WERI-Rb-1 (cell line): ENCODE measurements around the gene PARVB.

ENCODE experiments used
- DNase-seq: peaks from one replicate; pipeline ENCODE4 v3.0.0-alpha.2; 2020
- H3K27ac ChIP-seq: fragments of 250-450 bp; sonication (Bioruptor Pico); 2 replicates; pipeline ENCODE4 v1.5.1; 2020; ENCODE audit warnings: mild to moderate bottlenecking, moderate library complexity
- H3K27me3 ChIP-seq: fragments of 250-450 bp; sonication (Bioruptor Pico); 2 replicates; pipeline ENCODE4 v1.5.1; 2021; ENCODE audit warnings: mild to moderate bottlenecking, low read depth, moderate library complexity; ENCODE audit not compliant: insufficient read depth, severe bottlenecking
- H3K36me3 ChIP-seq: fragments of 250-450 bp; sonication (Bioruptor Pico); 2 replicates; pipeline ENCODE4 v1.5.1; 2020; ENCODE audit warnings: mild to moderate bottlenecking, moderate library complexity
- H3K4me3 ChIP-seq: 2 replicates; pipeline ENCODE4 v1.5.1; 2011; ENCODE audit warnings: low read depth, mild to moderate bottlenecking, control low read depth, low read length
- H3K9me3 ChIP-seq: fragments of 250-450 bp; sonication (Bioruptor Pico); 2 replicates; pipeline ENCODE4 v1.5.1; 2021; ENCODE audit warnings: mild to moderate bottlenecking, moderate library complexity; ENCODE audit not compliant: severe bottlenecking
- TF ChIP-seq, protein P1 (sequence below): IDR thresholded peaks from 2 replicates; pipeline ENCODE4 v1.5.1; 2011; ENCODE audit warnings: low read depth, mild to moderate bottlenecking, control low read depth, inconsistent platforms, low read length

PARVB gene

DNA sequence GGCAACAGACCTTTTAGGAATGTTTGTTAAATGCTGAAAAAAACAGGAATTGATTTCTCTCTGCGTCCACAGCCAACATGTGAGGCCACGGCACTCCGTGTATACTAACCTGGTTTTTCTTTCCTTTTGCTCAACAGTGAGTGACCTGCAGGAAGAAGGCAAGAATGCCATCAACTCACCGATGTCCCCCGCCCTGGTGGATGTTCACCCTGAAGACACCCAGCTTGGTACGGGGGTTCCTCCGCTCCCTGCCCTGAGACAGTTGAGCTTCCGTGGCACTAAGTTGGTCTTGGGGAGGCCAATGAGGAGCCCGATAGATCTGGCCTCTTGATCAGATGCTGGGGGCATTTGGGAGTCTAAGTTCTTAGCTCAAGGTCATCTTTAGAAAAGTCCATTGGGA is 69.7 kb downstream of the PARVB start:
- TF ChIP-seq, protein P1, sequence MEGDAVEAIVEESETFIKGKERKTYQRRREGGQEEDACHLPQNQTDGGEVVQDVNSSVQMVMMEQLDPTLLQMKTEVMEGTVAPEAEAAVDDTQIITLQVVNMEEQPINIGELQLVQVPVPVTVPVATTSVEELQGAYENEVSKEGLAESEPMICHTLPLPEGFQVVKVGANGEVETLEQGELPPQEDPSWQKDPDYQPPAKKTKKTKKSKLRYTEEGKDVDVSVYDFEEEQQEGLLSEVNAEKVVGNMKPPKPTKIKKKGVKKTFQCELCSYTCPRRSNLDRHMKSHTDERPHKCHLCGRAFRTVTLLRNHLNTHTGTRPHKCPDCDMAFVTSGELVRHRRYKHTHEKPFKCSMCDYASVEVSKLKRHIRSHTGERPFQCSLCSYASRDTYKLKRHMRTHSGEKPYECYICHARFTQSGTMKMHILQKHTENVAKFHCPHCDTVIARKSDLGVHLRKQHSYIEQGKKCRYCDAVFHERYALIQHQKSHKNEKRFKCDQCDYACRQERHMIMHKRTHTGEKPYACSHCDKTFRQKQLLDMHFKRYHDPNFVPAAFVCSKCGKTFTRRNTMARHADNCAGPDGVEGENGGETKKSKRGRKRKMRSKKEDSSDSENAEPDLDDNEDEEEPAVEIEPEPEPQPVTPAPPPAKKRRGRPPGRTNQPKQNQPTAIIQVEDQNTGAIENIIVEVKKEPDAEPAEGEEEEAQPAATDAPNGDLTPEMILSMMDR = no peak
- H3K36me3 ChIP-seq = no peaks in the 10 kb centered on the region
- H3K27me3 ChIP-seq = no peaks in the 10 kb centered on the region
- H3K4me3 ChIP-seq = no peak overlapping the region
- no peaks in the 10 kb centered on the region for H3K9me3 ChIP-seq
- no peak for DNase-seq
- no peak overlapping the region for H3K27ac ChIP-seq

DNA sequence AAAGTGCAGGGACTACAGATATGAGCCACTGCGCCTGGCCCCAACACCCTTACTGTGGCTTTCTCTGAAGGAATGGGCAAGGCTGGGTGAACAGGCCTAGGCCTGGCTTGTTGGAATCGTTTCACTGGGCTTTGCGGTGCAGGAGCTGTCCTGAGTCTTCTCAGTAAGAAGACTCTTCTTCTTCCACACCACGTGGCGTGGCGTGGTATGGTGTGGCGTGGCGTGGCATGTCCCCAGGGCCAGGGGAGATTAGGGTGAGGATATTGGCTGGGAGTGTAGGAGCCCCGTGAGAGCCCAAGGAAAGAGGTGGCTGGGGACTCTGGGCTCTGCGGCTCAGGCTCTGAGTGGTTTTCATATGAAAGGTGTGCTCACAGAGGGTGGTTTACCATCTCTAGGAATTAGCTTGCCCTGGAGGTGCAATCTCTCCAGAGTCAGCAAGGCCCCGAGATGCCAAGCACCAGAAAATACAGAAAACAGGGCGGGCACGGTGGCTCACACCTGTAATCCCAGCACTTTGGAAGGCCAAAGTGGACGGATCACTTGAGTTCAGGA is 70.7 kb downstream of the PARVB start:
- no peak for DNase-seq
- no peaks in the 10 kb centered on the region for H3K9me3 ChIP-seq

DNA sequence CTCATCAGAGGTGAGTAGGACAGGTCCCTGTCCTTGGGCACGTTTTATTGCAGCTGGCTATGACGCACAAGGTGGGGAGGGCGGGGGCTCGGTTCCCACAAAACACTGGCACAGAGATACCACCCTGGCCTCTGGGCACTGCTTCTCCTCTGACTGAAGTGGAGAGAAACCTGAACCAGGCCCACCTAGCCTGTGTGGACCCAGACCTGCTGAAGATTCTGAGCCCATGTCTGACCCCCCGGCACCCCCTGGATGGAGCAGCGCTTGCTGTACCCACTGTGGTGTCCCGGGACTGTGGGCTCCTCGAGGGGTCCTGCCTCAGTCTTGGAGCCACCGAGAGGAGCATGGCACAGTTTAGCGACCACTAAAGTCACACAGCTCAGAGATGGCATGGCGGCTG is 72.6 kb downstream of the PARVB start:
- TF ChIP-seq, protein P1 = no peak
- no peaks in the 10 kb centered on the region for H3K27me3 ChIP-seq

More for the DNA sequence above, 70.7 kb downstream of the PARVB start:
- Histone ChIP-seq H3K27me3 (no peaks in the 10 kb centered on the region), H3K4me3 (no peak overlapping the region), H3K27ac (no peak overlapping the region), H3K36me3 (no peaks in the 10 kb centered on the region)
- TF ChIP-seq, protein P1 = no peak

DNA sequence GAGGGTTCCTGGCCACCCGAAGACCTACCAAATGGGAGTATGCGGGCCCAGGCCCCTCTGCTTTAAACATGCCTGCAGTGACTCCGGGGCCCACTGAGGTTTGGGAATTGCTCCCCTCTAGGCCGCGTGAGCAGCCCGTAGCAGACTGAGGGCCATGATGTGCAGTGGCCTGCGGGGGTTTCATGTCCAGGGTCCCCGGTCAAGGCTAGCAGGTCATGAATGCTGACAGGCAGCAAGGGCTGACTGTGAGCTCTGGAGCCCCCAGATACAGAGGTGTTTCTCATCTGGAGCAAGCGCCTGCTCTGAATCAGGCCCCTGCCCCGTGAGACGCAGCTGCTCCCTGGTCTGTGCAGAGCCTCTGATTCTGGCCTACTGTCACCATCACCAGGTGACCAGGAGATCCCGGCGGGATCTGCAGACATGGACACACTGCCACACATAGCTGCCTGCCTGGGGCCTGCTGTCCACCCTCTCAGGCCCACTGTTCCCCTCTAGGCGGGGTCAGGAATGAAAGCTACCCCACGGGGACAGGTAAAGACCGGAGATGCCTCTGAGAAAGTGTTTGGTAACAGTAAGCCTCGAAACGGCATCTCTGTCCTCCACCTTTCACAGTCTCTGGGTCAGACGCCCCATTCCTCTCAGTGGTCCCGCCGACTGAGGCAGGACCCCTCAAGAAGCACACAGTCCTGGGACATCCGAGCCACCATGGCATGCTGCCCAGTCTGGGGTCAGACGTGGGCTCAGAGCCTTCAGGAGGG is 73.3 kb downstream of the PARVB start:
- Histone ChIP-seq H3K36me3 (no peaks in the 10 kb centered on the region), H3K9me3 (no peaks in the 10 kb centered on the region), H3K27ac (no peak overlapping the region), H3K27me3 (no peaks in the 10 kb centered on the region), H3K4me3 (no peak overlapping the region)
- TF ChIP-seq, protein P1 = no peak
- DNase-seq = no peak

More for the DNA sequence above, 72.6 kb downstream of the PARVB start:
- Histone ChIP-seq H3K27ac (no peak overlapping the region), H3K4me3 (no peak overlapping the region), H3K9me3 (no peaks in the 10 kb centered on the region), H3K36me3 (no peaks in the 10 kb centered on the region)
- DNase-seq = no peak

DNA sequence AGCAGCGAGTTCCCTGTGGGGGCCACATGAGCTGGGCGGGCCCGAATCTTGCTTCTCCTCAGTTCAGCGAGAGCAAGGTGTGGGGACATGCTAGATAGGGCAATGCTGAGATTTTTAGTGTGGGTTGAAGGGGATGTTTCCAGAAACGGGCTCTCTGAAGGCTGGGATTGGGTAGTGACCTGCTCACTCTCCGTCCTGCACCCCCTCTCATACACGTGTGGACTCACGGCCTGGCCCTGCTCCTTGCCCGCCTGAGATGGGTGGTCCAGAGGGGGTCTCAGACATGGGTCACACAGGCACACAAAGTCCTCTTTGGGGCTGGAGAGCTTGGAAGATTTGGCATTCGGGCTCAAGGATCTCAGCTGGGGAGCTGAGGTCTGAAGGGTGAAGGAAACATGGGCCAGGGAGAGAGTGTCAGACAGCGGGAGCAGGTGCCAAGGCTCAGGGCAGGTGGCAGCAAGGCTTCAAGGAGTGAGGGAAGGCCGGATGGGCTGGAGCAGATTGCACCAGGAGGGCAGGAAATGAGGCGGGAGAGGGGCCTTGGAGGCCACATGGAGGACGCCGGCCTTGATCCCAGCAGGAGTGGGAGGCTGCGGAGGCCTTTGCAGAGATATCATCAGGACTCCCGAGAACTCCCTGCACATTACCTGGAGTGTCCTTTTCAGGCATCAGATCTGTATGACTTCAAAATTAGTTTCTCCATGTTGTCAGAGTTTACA is 74.1 kb downstream of the PARVB start:
- TF ChIP-seq, protein P1 = no peak
- H3K9me3 ChIP-seq = no peaks in the 10 kb centered on the region
- no peaks in the 10 kb centered on the region for H3K27me3 ChIP-seq
- no peak for DNase-seq
- no peak overlapping the region for H3K27ac ChIP-seq
- no peak overlapping the region for H3K4me3 ChIP-seq
- H3K36me3 ChIP-seq = no peaks in the 10 kb centered on the region
